Body of pancreas (tissue), 4 donors: ENCODE results near the gene ATRAID.

Source experiments
- POLR2A ChIP-seq, 3 donors: fragments of 450-650 bp; IDR thresholded peaks; one replicate each; pipeline ENCODE4 v1.6.1; 2016; ENCODE audit warnings: antibody characterized with exemption in 3 of 3, mild to moderate bottlenecking in 2 of 3
- TF ChIP-seq, protein P1 (sequence below), 7 experiments: fragments of 450-650 bp in 4 of 7; fragments of 200-600 bp in 3 of 7; sonication (generic) in 3 of 7; IDR thresholded peaks; one replicate each; pipeline ENCODE4 v1.5.1; 2016 to 2019; ENCODE audit warnings: antibody characterized with exemption in 7 of 7

DNA sequence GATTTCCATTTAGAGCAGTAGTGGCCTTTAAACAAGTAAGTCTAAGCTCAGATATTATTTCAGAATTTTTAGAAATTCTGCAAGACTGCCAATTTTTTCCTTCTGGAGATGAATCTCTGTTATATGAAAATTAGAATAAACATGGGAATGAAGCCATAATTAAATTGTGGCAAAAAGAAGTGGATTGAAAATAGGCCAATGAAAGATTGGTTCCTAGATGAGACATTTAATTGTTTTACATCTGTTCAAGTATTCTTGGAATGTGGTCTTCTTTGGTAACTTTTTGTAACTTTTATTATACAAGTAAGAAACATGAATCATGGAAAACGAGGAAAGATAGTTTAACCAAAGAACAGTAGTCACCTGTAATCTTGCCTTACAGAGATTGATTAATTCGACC, 15.7 kb downstream of the ATRAID start:
- TF ChIP-seq, protein P1, sequence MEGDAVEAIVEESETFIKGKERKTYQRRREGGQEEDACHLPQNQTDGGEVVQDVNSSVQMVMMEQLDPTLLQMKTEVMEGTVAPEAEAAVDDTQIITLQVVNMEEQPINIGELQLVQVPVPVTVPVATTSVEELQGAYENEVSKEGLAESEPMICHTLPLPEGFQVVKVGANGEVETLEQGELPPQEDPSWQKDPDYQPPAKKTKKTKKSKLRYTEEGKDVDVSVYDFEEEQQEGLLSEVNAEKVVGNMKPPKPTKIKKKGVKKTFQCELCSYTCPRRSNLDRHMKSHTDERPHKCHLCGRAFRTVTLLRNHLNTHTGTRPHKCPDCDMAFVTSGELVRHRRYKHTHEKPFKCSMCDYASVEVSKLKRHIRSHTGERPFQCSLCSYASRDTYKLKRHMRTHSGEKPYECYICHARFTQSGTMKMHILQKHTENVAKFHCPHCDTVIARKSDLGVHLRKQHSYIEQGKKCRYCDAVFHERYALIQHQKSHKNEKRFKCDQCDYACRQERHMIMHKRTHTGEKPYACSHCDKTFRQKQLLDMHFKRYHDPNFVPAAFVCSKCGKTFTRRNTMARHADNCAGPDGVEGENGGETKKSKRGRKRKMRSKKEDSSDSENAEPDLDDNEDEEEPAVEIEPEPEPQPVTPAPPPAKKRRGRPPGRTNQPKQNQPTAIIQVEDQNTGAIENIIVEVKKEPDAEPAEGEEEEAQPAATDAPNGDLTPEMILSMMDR (IDR thresholded peaks at IDR 0.05): no peak
- TF ChIP-seq POLR2A (IDR thresholded peaks at IDR 0.05): no peak
